ENCODE measurements around the gene MR1. TPM values are rescaled to one million over a fixed set of nuclear protein-coding genes. Genes with fewer than 3 reads are reported as not detected.

Gene MR1
- total and polyA plus RNA-seq, 2 of the 13 experiments (the other 11 are each of a cell fraction or from before 2014, with no cell fraction given) = 7.7 to 10.4 TPM

DNA sequence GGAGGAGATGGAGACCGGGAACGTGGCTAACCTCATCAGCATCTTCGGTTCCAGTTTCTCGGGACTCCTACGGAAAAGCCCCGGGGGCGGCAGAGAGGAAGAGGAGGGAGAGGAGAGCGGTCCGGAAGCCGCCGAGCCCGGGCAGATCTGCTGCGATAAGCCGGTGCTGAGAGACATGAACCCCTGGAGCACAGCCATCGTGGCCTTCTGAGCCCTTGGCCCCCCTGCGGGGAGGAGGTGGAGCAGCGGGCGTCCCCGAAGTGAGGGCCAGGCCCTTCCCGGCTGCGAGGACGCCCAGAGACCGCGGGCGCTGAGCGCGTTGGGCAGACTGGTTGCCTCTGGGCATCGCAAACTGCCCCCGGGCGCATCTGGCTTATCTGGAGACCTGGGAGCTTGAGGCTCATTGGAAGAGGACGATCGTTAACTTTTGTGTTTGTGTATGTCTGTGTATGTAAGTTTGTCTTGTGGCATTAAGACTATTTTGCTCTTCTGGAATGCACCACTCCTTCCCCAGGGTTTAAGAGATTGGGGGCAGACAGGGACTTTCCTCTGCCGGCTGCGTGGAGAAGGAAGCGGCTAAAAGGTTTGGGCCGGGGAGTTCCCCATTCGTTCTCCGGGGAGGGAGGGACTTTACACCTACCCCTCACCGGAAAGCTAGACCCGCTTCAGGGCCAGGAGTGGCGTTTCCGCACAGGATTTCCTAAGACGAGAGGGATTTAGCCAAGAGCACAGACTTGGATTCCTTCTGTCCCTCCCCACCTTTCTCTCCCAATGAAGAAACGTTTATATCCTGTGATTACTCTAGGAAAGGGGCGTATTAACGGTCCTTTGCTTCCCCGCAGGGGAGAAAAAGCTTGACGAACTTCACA lies 56.1 kb downstream of the MR1 start (continued):
- TF ChIP-seq, protein P1, sequence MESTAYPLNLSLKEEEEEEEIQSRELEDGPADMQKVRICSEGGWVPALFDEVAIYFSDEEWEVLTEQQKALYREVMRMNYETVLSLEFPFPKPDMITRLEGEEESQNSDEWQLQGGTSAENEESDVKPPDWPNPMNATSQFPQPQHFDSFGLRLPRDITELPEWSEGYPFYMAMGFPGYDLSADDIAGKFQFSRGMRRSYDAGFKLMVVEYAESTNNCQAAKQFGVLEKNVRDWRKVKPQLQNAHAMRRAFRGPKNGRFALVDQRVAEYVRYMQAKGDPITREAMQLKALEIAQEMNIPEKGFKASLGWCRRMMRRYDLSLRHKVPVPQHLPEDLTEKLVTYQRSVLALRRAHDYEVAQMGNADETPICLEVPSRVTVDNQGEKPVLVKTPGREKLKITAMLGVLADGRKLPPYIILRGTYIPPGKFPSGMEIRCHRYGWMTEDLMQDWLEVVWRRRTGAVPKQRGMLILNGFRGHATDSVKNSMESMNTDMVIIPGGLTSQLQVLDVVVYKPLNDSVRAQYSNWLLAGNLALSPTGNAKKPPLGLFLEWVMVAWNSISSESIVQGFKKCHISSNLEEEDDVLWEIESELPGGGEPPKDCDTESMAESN (CRISPR knock-in tag; conservative IDR thresholded peaks at IDR 0.05) = 0 out of 2 replicates have a peak, but pooled peaks have one; percentile 16
- TF ChIP-seq POLR2AphosphoS2 (IDR thresholded peaks at IDR 0.05; ENCODE audit: low read depth, low read length) = no peak
- TF ChIP-seq ZBTB43 (CRISPR knock-in tag; conservative IDR thresholded peaks at IDR 0.05) = no peak
- TF ChIP-seq ZNF782 (CRISPR knock-in tag; IDR thresholded peaks at IDR 0.05; ENCODE audit: borderline replicate concordance) = no peak
- no peak for TF ChIP-seq CREB1 (IDR thresholded peaks at IDR 0.05)
- TF ChIP-seq CREB1 (CRISPR knock-in tag; IDR thresholded peaks at IDR 0.05) = no peak
- TF ChIP-seq AGO2 (optimal IDR thresholded peaks at IDR 0.05; ENCODE audit: low read depth, low read length) = no peak
- TF ChIP-seq PTBP1 (IDR thresholded peaks at IDR 0.05; ENCODE audit: low read depth, low read length, poor library complexity, severe bottlenecking) = no peak
- TF ChIP-seq GPBP1L1 (CRISPR knock-in tag; IDR thresholded peaks at IDR 0.05) = no peak
- TF ChIP-seq PCBP2 (optimal IDR thresholded peaks at IDR 0.05; ENCODE audit: low read depth, low read length, poor library complexity, severe bottlenecking) = no peak
- no peak for TF ChIP-seq JDP2 (CRISPR knock-in tag; IDR thresholded peaks at IDR 0.05; ENCODE audit: borderline replicate concordance)
- TF ChIP-seq MAFF (IDR thresholded peaks at IDR 0.05; ENCODE audit: low read depth, low read length) = no peak
- TF ChIP-seq, protein P2, sequence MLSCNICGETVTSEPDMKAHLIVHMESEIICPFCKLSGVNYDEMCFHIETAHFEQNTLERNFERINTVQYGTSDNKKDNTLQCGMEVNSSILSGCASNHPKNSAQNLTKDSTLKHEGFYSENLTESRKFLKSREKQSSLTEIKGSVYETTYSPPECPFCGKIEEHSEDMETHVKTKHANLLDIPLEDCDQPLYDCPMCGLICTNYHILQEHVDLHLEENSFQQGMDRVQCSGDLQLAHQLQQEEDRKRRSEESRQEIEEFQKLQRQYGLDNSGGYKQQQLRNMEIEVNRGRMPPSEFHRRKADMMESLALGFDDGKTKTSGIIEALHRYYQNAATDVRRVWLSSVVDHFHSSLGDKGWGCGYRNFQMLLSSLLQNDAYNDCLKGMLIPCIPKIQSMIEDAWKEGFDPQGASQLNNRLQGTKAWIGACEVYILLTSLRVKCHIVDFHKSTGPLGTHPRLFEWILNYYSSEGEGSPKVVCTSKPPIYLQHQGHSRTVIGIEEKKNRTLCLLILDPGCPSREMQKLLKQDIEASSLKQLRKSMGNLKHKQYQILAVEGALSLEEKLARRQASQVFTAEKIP (CRISPR knock-in tag; IDR thresholded peaks at IDR 0.05; ENCODE audit: borderline replicate concordance) = no peak
- TF ChIP-seq ZBTB4 (CRISPR knock-in tag; IDR thresholded peaks at IDR 0.05; ENCODE audit: borderline replicate concordance) = no peak
- TF ChIP-seq ZNF20 (CRISPR knock-in tag; IDR thresholded peaks at IDR 0.05) = no peak
- no peak for TF ChIP-seq HMGA1 (CRISPR knock-in tag; conservative IDR thresholded peaks at IDR 0.05)
- TF ChIP-seq GATAD1 (CRISPR knock-in tag; IDR thresholded peaks at IDR 0.05) = no peak; the same call in 1 of the 2 replicates
- no peak; the same call in 1 of the 2 replicates for TF ChIP-seq ZNF329 (CRISPR knock-in tag; IDR thresholded peaks at IDR 0.05; ENCODE audit: low read depth)
- no peak for TF ChIP-seq ZNF460 (CRISPR knock-in tag; IDR thresholded peaks at IDR 0.05; ENCODE audit: borderline replicate concordance)
